GM08714 (cell line): ENCODE results near the gene SLC39A2.
"Not testable (repeated sequence)": the region's sequence is repeated elsewhere in the genome, so short reads cannot be mapped to it uniquely, and the experiment has no call there.

Source experiments
- H3K4me3 ChIP-seq: fragments of 200-500 bp; sonication (Bioruptor generic); 2 replicates; pipeline ENCODE4 v1.5.1; 2014; ENCODE audit warnings: mild to moderate bottlenecking, low read length, inconsistent platforms
- ZNF274 ChIP-seq: IDR thresholded peaks from 2 replicates; pipeline ENCODE4 v1.6.1; 2012; ENCODE audit warnings: mild to moderate bottlenecking, low read depth, low read length

SLC39A2 gene, protein sequence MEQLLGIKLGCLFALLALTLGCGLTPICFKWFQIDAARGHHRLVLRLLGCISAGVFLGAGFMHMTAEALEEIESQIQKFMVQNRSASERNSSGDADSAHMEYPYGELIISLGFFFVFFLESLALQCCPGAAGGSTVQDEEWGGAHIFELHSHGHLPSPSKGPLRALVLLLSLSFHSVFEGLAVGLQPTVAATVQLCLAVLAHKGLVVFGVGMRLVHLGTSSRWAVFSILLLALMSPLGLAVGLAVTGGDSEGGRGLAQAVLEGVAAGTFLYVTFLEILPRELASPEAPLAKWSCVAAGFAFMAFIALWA

DNA sequence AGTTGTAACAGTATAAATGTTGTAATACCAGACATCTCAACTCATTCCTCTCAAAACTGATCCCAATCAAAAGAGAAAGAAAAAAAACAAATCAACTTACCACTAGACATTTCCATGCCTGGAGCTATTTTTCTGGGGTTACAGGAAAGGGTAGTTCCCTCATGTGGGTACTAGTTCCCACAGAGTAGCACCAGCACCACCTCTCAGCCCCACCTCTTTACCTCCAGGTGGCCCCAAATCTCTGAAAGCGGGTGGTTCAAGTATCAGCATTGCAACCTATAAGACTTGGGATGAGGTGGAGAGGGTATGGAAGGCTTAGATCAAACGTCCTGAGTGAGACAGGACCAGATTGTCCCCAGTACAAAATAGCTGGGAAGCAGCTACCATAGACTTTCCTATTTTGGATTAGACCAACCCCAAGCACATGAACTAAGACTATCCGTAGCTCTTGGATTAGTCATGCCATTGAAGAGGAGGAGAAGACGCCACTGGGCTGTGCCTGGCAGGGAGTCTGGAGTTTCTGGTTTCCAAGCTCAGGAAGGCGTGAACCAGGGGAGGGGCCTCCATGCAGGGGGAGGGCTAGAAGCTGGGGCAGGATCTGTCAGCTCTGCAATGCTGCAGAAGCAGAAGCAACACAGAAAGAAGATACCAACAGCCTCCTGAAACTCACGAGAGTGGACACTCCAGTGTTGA, at the start of gene SLC39A2:
Gene SLC39A2, plus strand, starts transcription at position 620 of the 693 bp plus-strand sequence. CDS start 154 bp downstream, outside the sequence.
- no peak for TF ChIP-seq ZNF274

DNA sequence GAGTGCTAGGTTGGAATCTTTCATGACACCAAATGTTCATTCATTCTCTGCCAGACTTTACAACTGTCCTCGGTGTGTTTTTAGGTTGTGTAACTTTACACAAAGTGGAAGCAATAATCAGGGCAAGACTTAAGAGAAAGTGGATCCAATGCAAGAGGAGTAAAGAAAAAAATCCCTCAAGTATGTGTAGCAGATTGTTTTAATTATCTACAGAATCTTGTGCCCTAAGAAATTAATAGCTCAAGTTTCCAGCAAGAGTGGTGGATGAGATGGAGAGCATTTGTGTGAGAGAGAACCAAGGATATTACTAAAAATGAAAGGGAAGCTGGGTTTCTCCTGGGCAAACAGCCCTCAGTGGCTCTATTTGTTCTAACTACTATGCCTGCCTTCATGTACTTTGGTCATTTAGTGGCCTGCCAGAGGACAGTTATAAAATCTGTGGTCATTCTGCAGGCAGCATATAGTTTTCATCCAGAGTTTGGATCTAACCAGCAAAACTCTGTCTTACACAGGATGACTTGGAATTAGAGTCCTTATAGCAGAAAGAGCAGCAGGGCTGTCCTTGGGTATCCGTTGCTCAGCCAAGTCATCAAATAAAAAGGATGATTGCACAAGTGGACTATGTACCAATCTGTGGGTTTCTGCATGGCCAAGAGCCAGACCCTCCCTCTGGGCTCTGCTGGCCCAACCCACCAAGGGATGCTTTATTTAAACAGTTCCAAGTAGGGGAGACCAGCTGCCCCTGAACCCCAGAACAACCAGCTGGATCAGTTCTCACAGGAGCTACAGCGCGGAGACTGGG, 44.2 kb upstream of the SLC39A2 start, which contains the start of gene RNASE2:
Gene RNASE2, plus strand, starts transcription at position 752 of the 802 bp plus-strand sequence. CDS start 285 bp downstream, outside the sequence.
- H3K4me3 ChIP-seq = not testable (repeated sequence)

More for the DNA sequence above, at the start of gene SLC39A2:
- no peak within 1 kb of the TSS for H3K4me3 ChIP-seq

GRCh38 chr14:20955538-20955873, 43.6 kb upstream of the SLC39A2 start:
- not testable (repeated sequence) for H3K4me3 ChIP-seq

DNA sequence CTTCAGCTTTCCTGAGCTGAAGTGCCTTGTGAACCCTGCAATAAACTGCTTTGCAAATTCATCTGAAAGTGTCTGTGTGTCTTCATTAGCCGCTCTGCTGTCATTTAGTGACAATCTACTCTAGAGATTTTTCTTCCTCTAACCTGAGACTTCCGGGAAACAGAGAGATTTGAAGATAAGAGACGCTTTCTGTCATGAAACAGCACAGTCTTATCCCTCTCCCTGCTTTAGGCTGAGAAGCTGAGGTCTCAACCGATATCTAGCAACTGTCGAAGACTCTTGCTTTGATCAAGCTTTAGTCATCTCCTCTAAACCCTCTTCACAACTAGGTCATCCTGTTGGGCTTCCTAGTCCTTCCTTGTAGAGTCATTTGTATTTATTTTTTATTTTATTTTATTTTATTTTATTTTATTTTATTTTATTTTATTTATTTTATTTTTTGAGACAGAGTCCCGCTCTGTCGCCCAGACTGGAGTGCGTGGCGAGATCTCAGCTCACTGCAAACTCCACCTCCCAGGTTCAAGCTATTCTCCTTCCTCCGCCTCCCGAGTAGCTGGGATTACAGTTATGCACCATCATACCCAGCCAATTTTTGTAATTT, 42.6 kb upstream of the SLC39A2 start:
- no peak for TF ChIP-seq ZNF274
- no peak overlapping the region for H3K4me3 ChIP-seq

- H3K4me3 ChIP-seq = not testable (repeated sequence)
Measured at GRCh38 chr14:20958946-20959345, 40.1 kb upstream of the SLC39A2 start.

DNA sequence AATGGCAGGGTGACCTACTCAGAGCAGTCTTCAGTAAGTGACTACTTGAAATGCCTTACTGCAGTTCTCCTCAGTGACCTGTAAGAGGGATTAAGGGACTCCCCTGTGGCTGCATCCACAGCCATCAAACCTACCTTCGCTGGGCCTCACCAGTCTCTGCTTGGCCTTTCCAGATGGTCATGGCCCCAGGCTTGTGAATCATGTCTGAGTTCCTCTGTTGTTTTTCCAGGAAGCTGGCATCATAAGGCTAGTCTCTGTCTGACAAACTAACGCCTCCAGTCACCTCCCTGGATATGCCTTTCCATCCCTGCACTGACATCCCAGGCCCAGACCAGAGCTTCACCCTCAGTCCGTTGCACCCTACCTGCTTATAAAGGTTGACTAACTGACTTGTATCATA, 29.8 kb upstream of the SLC39A2 start:
- TF ChIP-seq ZNF274 = no peak
- no peak overlapping the region for H3K4me3 ChIP-seq

DNA sequence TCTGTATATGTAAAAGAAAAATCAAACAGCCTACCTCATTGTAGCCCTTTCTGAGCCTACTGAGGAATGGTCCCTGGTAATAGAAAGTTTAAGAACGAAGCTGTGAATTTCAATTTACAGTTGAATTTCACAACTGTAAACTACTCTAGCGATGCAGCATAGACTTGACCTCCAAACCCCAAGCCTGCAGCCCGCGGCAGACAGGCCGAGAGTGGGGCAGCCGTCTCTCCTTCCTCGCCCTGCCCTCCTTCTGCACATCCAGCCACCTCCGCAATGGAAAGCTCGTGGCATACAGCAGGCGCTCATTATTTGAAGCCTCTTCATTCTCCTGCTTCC, 28.5 kb upstream of the SLC39A2 start:
- no peak for TF ChIP-seq ZNF274
- no peak overlapping the region; the same call in 1 of the 2 replicates for H3K4me3 ChIP-seq

DNA sequence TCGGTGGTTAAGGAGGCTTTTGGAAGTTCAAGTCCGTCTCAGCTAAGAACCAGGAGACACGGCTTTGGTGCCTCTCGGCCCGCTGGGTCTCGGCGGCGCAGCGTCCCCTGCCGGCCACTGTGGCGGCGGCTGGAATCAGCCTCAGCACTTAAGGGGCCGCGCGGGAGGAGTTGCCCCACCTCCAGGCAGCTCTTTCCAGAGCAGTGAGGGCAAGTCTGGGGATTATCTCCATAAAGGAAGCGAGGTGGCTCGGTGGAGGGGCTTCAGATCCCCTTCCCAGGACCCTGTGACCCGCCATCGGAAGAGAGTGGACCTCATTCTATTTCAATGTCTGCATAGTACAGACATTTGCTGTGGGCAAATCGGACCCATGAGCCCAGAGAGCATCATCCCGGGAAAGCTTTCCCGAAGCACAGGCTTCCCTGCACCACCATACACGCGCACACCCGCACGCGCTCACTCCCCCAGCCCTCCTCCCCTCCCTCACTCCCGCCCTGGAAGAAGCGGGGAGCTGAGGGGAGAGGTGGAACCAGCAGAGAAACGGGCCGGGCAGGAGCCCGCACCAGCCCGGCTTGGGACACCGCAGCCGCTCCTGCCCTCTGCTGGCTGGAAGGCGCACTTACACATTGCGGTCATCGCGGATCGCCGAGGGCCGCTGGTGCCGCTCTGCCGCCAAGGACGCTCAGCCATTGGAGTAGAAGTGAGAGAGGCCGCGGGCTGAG, 27.9 kb upstream of the SLC39A2 start:
- TF ChIP-seq ZNF274 = no peak

DNA sequence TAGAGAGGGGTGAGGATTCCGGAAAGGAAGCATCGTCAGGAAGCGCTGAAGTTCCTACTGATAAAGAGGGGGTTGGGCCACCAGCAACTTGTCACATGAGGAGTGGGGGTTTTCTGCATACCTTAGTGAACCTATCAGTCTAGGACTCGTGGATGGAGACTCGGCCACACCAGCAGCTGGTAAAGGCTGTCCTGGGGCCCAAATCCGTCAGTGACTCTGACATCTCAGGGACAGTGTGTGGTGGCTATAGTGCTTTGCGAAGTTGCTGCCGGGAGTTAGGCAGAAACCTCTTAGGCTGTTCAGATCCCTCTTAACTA, 27.4 kb upstream of the SLC39A2 start:
- no peak overlapping the region; the same call in 1 of the 2 replicates for H3K4me3 ChIP-seq
- no peak for TF ChIP-seq ZNF274

More for the DNA sequence above, 27.9 kb upstream of the SLC39A2 start:
- H3K4me3 ChIP-seq = peak overlapping the region; percentile 62; the same call in 1 of the 2 replicates

DNA sequence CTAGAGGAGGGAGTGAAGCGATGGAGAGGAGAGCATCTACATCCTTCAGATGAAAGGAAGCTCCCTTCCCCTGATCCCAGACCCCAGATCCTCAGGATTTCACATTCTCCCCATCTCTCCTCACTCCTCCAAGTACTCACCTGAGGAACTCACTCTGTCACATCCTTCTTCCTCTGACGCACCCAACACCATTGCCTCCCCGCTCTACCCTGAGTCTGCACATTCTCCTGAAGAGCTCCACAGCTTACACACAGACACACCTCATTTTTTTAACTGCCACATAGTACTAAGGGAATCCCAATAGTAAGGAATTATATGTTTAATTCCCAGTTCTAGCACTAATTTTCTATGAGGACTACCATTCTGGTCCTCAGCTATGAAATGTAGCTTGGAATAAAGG, 25.6 kb upstream of the SLC39A2 start:
- no peak overlapping the region for H3K4me3 ChIP-seq
- TF ChIP-seq ZNF274 = no peak

- TF ChIP-seq ZNF274 = no peak
- H3K4me3 ChIP-seq = no peak overlapping the region
Measured at GRCh38 chr14:20976291-20976690, 22.8 kb upstream of the SLC39A2 start.

DNA sequence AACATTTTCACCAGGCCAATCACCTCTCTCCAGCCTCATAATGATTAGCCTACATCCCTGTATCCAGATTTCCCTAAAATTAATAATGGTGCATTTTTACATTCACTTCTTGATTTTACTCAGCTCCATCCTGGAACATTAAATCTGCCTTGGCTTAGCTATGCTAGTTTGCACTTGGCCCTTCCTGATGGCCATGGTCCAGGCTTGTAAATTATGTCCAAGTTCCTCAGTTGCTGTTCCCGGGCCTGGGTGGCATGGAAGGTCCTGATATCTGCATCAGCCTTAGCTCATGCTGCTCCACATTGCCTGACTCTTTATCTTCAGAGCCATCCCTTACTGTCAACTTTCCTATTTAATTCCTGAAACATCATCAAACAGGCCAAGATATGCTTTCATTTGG, 20.4 kb upstream of the SLC39A2 start:
- no peak for TF ChIP-seq ZNF274
- no peak overlapping the region for H3K4me3 ChIP-seq

DNA sequence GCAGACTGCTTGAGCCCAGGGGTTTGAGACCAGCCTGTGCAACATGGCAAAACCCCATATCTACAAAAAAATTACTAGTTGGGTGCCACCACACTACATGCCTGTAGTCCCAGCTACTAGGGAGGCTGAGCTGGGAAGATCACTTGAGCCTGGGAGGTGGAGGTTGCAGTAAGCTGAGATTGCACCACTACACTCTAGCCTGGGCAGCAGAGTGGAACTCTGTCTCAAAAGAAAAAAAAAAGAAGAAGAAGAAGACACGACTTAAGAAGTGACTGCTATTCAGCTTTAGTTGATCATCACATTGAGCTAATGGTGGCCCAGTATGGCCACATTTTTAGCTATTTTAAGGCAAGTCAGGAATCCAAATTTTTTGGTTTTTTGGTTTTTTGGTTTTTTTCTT, 18.2 kb upstream of the SLC39A2 start:
- H3K4me3 ChIP-seq = no peak overlapping the region
- TF ChIP-seq ZNF274 = no peak
